Mesenchymal stem cell (in vitro differentiated cells and primary cell): ENCODE results near the gene DRD5. TPM values are rescaled to one million over a fixed set of nuclear protein-coding genes. Genes with fewer than 3 reads are reported as not detected.

ENCODE experiments used
- small RNA-seq: library from polyadenylated mRNA; stranded (forward); fragments of <200 nt; extraction: miRNeasy Mini kit (QIAGEN cat#:217004); gene quantifications from one replicate; pipeline ENCODE3, GENCODE V24; 2013; ENCODE audit warnings: low read depth

DRD5 gene

Small RNAs within 50 kb of the gene (small RNA-seq; reads per million reads assigned to genes)
- not detected for gene RNA5SP154
